ENCODE data around the gene UBR7.
"Not testable (repeated sequence)": the region's sequence is repeated elsewhere in the genome, so short reads cannot be mapped to it uniquely, and the experiment has no call there.

The UBR7 gene, protein sequence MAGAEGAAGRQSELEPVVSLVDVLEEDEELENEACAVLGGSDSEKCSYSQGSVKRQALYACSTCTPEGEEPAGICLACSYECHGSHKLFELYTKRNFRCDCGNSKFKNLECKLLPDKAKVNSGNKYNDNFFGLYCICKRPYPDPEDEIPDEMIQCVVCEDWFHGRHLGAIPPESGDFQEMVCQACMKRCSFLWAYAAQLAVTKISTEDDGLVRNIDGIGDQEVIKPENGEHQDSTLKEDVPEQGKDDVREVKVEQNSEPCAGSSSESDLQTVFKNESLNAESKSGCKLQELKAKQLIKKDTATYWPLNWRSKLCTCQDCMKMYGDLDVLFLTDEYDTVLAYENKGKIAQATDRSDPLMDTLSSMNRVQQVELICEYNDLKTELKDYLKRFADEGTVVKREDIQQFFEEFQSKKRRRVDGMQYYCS
- long read RNA-seq, transcript UBR7-201 (11 exons, 3,694 nt) = major isoform, 283 of 360 reads
- long read RNA-seq, partial matches to known transcripts = 13 of 360 reads
- long read RNA-seq, other reads (novel, unspliced or antisense) = 62 of 360 reads

DNA sequence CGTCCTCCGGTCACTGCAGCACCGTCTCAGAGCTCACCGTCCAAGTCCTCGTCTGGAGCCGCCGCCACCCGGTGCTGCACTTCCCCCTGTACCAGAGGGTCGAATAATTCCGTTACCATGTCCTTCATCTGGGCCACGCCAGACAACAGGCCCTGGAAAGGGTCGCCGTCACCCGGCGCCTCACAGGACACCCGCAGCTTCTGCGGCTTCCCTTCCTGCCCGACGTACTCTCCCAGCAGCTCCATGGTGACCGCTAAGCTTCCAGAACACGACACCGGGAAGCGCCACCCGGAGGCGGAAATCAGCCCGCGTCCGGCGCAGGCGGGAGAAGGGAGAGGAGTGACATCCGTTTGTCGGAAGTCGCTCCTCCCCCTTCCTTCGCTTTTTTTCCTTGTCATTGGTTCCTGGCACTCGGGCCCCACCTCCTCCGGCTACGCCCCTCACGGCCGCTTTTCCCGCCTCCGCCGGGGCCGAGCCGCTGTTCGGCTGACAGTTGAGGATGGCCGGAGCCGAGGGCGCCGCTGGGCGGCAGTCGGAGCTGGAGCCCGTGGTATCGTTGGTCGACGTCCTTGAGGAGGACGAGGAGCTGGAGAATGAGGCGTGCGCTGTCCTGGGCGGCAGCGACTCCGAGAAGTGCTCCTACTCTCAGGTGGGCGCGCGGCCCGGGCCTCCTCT, at the start of gene UBR7, which contains the start of gene GON7:
Gene UBR7, plus strand, starts transcription at position 464 of the 675 bp plus-strand sequence. Its CDS starts 36 bp downstream, at position 500.
Gene GON7, minus strand, starts transcription at position 273 of the 675 bp plus-strand sequence. Its CDS starts 28 bp downstream, at position 245.
- H3K27ac ChIP-seq (replicated peaks) = peak within 1 kb of the TSS; percentile 78
- TF ChIP-seq, protein P1, sequence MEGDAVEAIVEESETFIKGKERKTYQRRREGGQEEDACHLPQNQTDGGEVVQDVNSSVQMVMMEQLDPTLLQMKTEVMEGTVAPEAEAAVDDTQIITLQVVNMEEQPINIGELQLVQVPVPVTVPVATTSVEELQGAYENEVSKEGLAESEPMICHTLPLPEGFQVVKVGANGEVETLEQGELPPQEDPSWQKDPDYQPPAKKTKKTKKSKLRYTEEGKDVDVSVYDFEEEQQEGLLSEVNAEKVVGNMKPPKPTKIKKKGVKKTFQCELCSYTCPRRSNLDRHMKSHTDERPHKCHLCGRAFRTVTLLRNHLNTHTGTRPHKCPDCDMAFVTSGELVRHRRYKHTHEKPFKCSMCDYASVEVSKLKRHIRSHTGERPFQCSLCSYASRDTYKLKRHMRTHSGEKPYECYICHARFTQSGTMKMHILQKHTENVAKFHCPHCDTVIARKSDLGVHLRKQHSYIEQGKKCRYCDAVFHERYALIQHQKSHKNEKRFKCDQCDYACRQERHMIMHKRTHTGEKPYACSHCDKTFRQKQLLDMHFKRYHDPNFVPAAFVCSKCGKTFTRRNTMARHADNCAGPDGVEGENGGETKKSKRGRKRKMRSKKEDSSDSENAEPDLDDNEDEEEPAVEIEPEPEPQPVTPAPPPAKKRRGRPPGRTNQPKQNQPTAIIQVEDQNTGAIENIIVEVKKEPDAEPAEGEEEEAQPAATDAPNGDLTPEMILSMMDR (IDR thresholded peaks at IDR 0.05; ENCODE audit: insufficient read depth, low read length) = no peak
- TF ChIP-seq GABPA (IDR thresholded peaks at IDR 0.05; ENCODE audit: low read depth) (peak; percentile 91), POLR2AphosphoS5 (IDR thresholded peaks at IDR 0.05; ENCODE audit: low read depth) (peak; percentile 78), SPI1 (IDR thresholded peaks at IDR 0.05; ENCODE audit: borderline replicate concordance, low read depth) (peak; percentile 40; the same call in 1 of the 2 replicates)
- TF ChIP-seq, protein P2, sequence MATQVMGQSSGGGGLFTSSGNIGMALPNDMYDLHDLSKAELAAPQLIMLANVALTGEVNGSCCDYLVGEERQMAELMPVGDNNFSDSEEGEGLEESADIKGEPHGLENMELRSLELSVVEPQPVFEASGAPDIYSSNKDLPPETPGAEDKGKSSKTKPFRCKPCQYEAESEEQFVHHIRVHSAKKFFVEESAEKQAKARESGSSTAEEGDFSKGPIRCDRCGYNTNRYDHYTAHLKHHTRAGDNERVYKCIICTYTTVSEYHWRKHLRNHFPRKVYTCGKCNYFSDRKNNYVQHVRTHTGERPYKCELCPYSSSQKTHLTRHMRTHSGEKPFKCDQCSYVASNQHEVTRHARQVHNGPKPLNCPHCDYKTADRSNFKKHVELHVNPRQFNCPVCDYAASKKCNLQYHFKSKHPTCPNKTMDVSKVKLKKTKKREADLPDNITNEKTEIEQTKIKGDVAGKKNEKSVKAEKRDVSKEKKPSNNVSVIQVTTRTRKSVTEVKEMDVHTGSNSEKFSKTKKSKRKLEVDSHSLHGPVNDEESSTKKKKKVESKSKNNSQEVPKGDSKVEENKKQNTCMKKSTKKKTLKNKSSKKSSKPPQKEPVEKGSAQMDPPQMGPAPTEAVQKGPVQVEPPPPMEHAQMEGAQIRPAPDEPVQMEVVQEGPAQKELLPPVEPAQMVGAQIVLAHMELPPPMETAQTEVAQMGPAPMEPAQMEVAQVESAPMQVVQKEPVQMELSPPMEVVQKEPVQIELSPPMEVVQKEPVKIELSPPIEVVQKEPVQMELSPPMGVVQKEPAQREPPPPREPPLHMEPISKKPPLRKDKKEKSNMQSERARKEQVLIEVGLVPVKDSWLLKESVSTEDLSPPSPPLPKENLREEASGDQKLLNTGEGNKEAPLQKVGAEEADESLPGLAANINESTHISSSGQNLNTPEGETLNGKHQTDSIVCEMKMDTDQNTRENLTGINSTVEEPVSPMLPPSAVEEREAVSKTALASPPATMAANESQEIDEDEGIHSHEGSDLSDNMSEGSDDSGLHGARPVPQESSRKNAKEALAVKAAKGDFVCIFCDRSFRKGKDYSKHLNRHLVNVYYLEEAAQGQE (IDR thresholded peaks at IDR 0.05; ENCODE audit: insufficient replicate concordance, low read depth) = peak; percentile 37
- H3K27me3 ChIP-seq (ENCODE audit: insufficient read depth, poor library complexity, severe bottlenecking) = no peaks in the 10 kb centered on the region
- peak within 1 kb of the TSS; percentile 74 for H3K4me3 ChIP-seq (replicated peaks; ENCODE audit: insufficient read depth, low read length)
- DNase-seq (ENCODE audit: low read depth in 1 of 2, low spot score in 1 of 2) = peak; percentile 94 to 99

DNA sequence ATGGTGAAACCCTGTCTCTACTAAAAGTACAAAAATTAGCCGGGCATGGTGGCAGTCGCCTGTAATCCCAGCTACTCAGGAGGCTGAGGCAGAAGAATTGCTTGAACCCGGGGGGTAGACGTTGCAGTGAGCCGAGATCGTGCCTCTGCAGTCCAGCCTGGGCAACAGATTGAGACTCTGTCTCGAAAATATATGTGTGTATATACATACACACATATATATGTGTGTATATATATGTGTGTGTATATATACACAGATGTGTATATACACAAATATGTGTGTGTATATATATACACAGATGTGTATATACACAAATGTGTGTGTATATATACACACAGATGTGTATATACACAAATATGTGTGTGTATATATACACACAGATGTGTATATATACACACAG, 48.7 kb upstream of the UBR7 start:
- not testable (repeated sequence) for H3K27ac ChIP-seq (replicated peaks); H3K4me3 ChIP-seq (replicated peaks; ENCODE audit: insufficient read depth, low read length); DNase-seq (ENCODE audit: low read depth in 1 of 2, low spot score in 1 of 2); H3K27me3 ChIP-seq (ENCODE audit: insufficient read depth, poor library complexity, severe bottlenecking)

DNA sequence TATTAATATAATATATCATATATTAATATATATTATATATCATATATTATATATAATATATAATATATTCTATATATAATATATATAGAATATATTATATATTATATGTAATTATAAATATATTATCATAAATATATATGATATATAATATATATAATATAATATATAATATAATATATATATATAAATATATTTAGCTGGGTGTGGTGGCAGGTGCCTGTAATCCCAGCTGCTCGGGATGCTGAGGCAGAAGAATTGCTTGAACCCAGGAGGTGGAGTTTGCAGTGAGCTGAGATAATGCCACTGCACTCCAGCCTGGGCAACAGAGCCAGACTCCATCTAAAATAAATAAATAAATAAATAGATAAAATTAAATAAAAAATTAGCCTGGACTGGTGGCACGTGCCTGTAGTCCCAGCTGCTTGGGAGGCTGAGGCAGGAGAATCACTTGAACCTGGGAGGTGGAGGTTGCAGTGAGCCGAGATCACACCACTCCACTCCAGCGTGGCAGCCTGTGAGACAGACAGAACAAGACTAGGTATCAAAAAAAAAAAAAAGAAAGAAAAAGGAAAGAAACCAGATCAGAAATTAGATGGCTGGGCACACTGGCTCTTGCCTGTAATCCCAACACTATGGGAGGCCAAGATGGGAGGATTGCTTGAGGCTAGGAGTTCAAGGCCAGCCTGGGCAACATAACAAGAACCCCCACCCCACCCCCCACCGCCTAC, 47.3 kb upstream of the UBR7 start:
- H3K27me3 ChIP-seq (ENCODE audit: insufficient read depth, poor library complexity, severe bottlenecking); H3K27ac ChIP-seq (replicated peaks); DNase-seq (ENCODE audit: low read depth in 1 of 2, low spot score in 1 of 2); H3K4me3 ChIP-seq (replicated peaks; ENCODE audit: insufficient read depth, low read length): not testable (repeated sequence)

DNA sequence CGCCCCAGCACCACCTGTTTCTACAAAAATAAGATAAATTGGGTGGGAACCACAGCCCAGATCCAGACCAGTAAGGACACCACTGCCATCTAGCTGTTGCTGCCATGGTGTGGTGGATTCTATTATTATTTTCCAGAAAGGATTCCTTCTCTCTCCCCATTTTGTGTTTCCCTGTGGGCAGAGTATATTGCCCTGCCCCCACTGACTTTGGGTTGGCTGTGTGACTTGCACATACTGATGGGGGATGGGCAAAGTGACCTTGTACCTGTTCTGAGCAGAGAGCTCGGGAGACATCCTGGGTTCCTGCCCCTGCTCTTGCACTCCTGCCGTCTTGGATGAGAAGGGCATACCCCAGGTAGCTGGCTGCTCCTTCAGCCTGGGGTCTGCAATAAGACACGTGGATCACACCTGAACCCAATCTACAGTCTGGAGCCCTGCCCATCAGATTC, 46.7 kb upstream of the UBR7 start:
- TF ChIP-seq, protein P1 (IDR thresholded peaks at IDR 0.05; ENCODE audit: insufficient read depth, low read length) = peak; percentile 18
- TF ChIP-seq GABPA (IDR thresholded peaks at IDR 0.05; ENCODE audit: low read depth) = no peak
- H3K4me3 ChIP-seq (replicated peaks; ENCODE audit: insufficient read depth, low read length) = no peak overlapping the region
- no peak for DNase-seq (ENCODE audit: low read depth in 1 of 2, low spot score in 1 of 2)
- no peak overlapping the region for H3K27ac ChIP-seq (replicated peaks)
- H3K27me3 ChIP-seq (ENCODE audit: insufficient read depth, poor library complexity, severe bottlenecking) = no peaks in the 10 kb centered on the region

DNA sequence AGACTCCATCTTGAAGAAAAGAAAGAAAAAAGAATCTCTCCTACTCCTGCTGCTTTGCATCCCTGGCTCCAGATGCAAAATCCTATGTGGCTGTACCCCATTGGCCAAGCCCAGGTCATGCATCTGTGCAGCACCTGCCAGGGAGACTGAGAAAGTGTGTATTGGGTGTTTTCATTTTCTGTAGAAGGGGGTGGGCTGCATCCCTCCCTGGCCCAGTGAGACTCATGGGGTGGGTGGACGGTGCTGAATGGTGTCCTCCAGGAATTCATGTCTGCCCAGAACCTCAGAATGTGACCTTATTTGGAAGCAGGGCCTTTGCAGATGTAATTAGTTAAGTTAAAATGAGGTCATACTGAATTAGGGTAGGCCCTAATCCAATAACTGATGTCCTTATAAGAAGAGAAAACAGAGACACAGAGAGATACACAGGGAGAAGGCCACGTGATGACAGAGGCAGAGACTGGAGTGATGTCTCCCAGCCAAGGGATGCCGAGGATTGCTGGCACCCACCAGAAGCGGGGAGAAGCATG, 45.6 kb upstream of the UBR7 start:
- no peak for TF ChIP-seq POLR2AphosphoS5 (IDR thresholded peaks at IDR 0.05; ENCODE audit: low read depth)
- TF ChIP-seq, protein P1 (IDR thresholded peaks at IDR 0.05; ENCODE audit: insufficient read depth, low read length) = no peak
- TF ChIP-seq, protein P2 (IDR thresholded peaks at IDR 0.05; ENCODE audit: insufficient replicate concordance, low read depth) = no peak
- no peak for TF ChIP-seq SPI1 (IDR thresholded peaks at IDR 0.05; ENCODE audit: borderline replicate concordance, low read depth)
- TF ChIP-seq GABPA (IDR thresholded peaks at IDR 0.05; ENCODE audit: low read depth) = no peak
- Histone ChIP-seq H3K27me3 (ENCODE audit: insufficient read depth, poor library complexity, severe bottlenecking) (no peaks in the 10 kb centered on the region), H3K27ac (replicated peaks) (no peak overlapping the region), H3K4me3 (replicated peaks; ENCODE audit: insufficient read depth, low read length) (no peak overlapping the region)
- DNase-seq (ENCODE audit: low read depth in 1 of 2, low spot score in 1 of 2) = no peak
